HepG2 (cell line): ENCODE results near the gene VPS52. TPM values are rescaled to one million over a fixed set of nuclear protein-coding genes. Genes with fewer than 3 reads are reported as not detected.

Experiments used
- ATAD3A ChIP-seq: sonication (generic); formaldehyde crosslinking; IDR thresholded peaks from 2 replicates; pipeline ENCODE4 v1.4.0; 2020; ENCODE audit warnings: missing genetic modification reagents
- ATF1 ChIP-seq: IDR thresholded peaks from 2 replicates; pipeline ENCODE4 v1.6.1; 2016; ENCODE audit warnings: mild to moderate bottlenecking, control low read depth
- ATF3 ChIP-seq: sonication (generic); formaldehyde crosslinking; IDR thresholded peaks from 2 replicates; pipeline ENCODE4 v1.4.0; 2020; ENCODE audit warnings: missing genetic modification reagents
- BATF2 ChIP-seq: sonication (generic); formaldehyde crosslinking; IDR thresholded peaks from 2 replicates; pipeline ENCODE4 v1.8.0; 2022; ENCODE audit warnings: mild to moderate bottlenecking, missing genetic modification reagents, moderate library complexity
- CREB1 ChIP-seq, 2 experiments: fragments of 450-650 bp in 1 of 2; IDR thresholded peaks; 2 replicates each; pipeline ENCODE4 v1.6.1; 2016 to 2017; ENCODE audit warnings: control low read depth in 1 of 2, mild to moderate bottlenecking in 1 of 2, missing compliant biosample characterization in 1 of 2, missing genetic modification characterization in 1 of 2
- HINFP ChIP-seq: sonication (generic); formaldehyde crosslinking; IDR thresholded peaks from 2 replicates; pipeline ENCODE4 v1.4.0; 2020; ENCODE audit warnings: low read depth, mild to moderate bottlenecking, missing genetic modification reagents
- ISX ChIP-seq: sonication (generic); formaldehyde crosslinking; conservative IDR thresholded peaks from 2 replicates; pipeline ENCODE4 v1.5.0; 2020; ENCODE audit warnings: missing genetic modification reagents
- KMT2A ChIP-seq: sonication (generic); formaldehyde crosslinking; IDR thresholded peaks from 2 replicates; pipeline ENCODE4 v1.4.0; 2020; ENCODE audit warnings: missing genetic modification reagents
- MEIS1 ChIP-seq: sonication (generic); formaldehyde crosslinking; IDR thresholded peaks from 2 replicates; pipeline ENCODE4 v1.9.0; 2021; ENCODE audit warnings: mild to moderate bottlenecking, missing genetic modification reagents, moderate library complexity, borderline replicate concordance
- MTERF4 ChIP-seq: sonication (generic); formaldehyde crosslinking; IDR thresholded peaks from 2 replicates; pipeline ENCODE4 v1.8.0; 2023; ENCODE audit warnings: mild to moderate bottlenecking, missing genetic modification reagents
- PAWR ChIP-seq: sonication (generic); formaldehyde crosslinking; IDR thresholded peaks from 2 replicates; pipeline ENCODE4 v1.4.0; 2020; ENCODE audit warnings: missing genetic modification reagents, mild to moderate bottlenecking, borderline replicate concordance
- RCOR2 ChIP-seq: IDR thresholded peaks from 2 replicates; pipeline ENCODE4 v1.6.1; 2016; ENCODE audit warnings: missing biosample characterization, missing genetic modification reagents
- RXRB ChIP-seq: IDR thresholded peaks from 2 replicates; pipeline ENCODE4 v1.6.1; 2016; ENCODE audit warnings: borderline replicate concordance, missing genetic modification reagents, missing compliant biosample characterization
- SMARCC2 ChIP-seq: fragments of 450-650 bp; IDR thresholded peaks from 2 replicates; pipeline ENCODE4 v1.6.1; 2017; ENCODE audit warnings: antibody characterized with exemption, mild to moderate bottlenecking
- SMC3 ChIP-seq: IDR thresholded peaks from 2 replicates; pipeline ENCODE4 v1.6.1; 2011; ENCODE audit warnings: low read length, improper control_type of control experiment
- SRSF4 ChIP-seq: fragments of 200-400 bp; formaldehyde crosslinking; IDR thresholded peaks from one replicate; pipeline ENCODE4 v1.6.1; 2018; ENCODE audit warnings: mild to moderate bottlenecking, low read depth, low read length, moderate library complexity; ENCODE audit not compliant: poor library complexity, severe bottlenecking
- TOE1 ChIP-seq: sonication (generic); formaldehyde crosslinking; IDR thresholded peaks from 2 replicates; pipeline ENCODE4 v1.4.0; 2020; ENCODE audit warnings: mild to moderate bottlenecking, missing genetic modification reagents
- ZBTB7A ChIP-seq: sonication (generic); formaldehyde crosslinking; IDR thresholded peaks from 2 replicates; pipeline ENCODE4 v1.8.0; 2022; ENCODE audit warnings: mild to moderate bottlenecking, missing genetic modification reagents
- ZNF530 ChIP-seq: sonication (generic); formaldehyde crosslinking; IDR thresholded peaks from 2 replicates; pipeline ENCODE4 v1.5.0; 2020; ENCODE audit warnings: low read depth, mild to moderate bottlenecking, missing genetic modification reagents
- ZNF576 ChIP-seq: sonication (generic); formaldehyde crosslinking; IDR thresholded peaks from 2 replicates; pipeline ENCODE4 v1.4.0; 2020; ENCODE audit warnings: mild to moderate bottlenecking, missing genetic modification reagents
- ZNF629 ChIP-seq: sonication (generic); formaldehyde crosslinking; conservative IDR thresholded peaks from 2 replicates; pipeline ENCODE4 v1.5.0; 2020; ENCODE audit warnings: missing genetic modification reagents
- ZNF670 ChIP-seq: sonication (generic); formaldehyde crosslinking; IDR thresholded peaks from 2 replicates; pipeline ENCODE4 v1.8.0; 2022; ENCODE audit warnings: mild to moderate bottlenecking, missing genetic modification reagents, borderline replicate concordance
- ZNF737 ChIP-seq: sonication (generic); formaldehyde crosslinking; IDR thresholded peaks from 2 replicates; pipeline ENCODE4 v1.5.0; 2020; ENCODE audit warnings: missing genetic modification reagents, mild to moderate bottlenecking, borderline replicate concordance
- ZNF775 ChIP-seq: sonication (generic); formaldehyde crosslinking; IDR thresholded peaks from 2 replicates; pipeline ENCODE4 v1.4.0; 2020; ENCODE audit warnings: missing genetic modification reagents, mild to moderate bottlenecking, moderate library complexity, borderline replicate concordance
- ZNF776 ChIP-seq: sonication (generic); formaldehyde crosslinking; IDR thresholded peaks from 2 replicates; pipeline ENCODE4 v1.4.0; 2020; ENCODE audit warnings: mild to moderate bottlenecking, missing genetic modification reagents
- ZNF850 ChIP-seq: sonication (generic); formaldehyde crosslinking; conservative IDR thresholded peaks from 2 replicates; pipeline ENCODE4 v1.9.0; 2021; ENCODE audit warnings: mild to moderate bottlenecking, missing genetic modification reagents
- polyA plus RNA-seq, 8 experiments: library from polyadenylated mRNA; depleted of rRNA in 3 of 8; stranded (reverse) in 7 of 8; unstranded in 1 of 8; fragments of >200 nt; fragmentation: Illumina TruSeq in 4 of 8; extraction: Trizol in 4 of 8; gene quantifications; 2 replicates each; pipeline versions ENCODE4 v1.2.1 to v1.2.3, GENCODE V29; 2011 to 2016; ENCODE audit warnings: low read depth in 4 of 8, missing spikeins in 1 of 8, mixed read lengths in 1 of 8; ENCODE audit not compliant: insufficient read depth in 1 of 8
- total RNA-seq, 5 experiments: library from RNA; depleted of rRNA; stranded (reverse); fragments of >200 nt; fragmentation: Illumina TruSeq; extraction: Trizol; gene quantifications; 2 replicates each; pipeline ENCODE4 v1.2.3, GENCODE V29; 2016; ENCODE audit warnings: low read depth in 1 of 5

The VPS52 gene
- total and polyA plus RNA-seq, 2 of the 13 experiments (the other 11 are each of a cell fraction or from before 2014, with no cell fraction given) = 48.9 to 85.5 TPM

- TF ChIP-seq ZNF530 (CRISPR knock-in tag) (no peak), SRSF4 (no peak), ATF1 (CRISPR knock-in tag) (peak; percentile 87), ZNF670 (CRISPR knock-in tag) (peak; percentile 93), ATF3 (CRISPR knock-in tag) (no peak; the same call in 1 of the 2 replicates), SMC3 (no peak), PAWR (no peak), BATF2 (CRISPR knock-in tag) (0 out of 2 replicates have a peak, but pooled peaks have one; percentile 24), HINFP (peak; percentile 18; the same call in 1 of the 2 replicates), RXRB (CRISPR knock-in tag) (peak; percentile 82), CREB1 (IDR thresholded peaks at IDR 0.05) (peak; percentile 93), CREB1 (CRISPR knock-in tag; IDR thresholded peaks at IDR 0.05) (peak; percentile 98), RCOR2 (CRISPR knock-in tag) (0 out of 2 replicates have a peak, but pooled peaks have one; percentile 15), ZNF775 (CRISPR knock-in tag) (peak; percentile 80; the same call in 1 of the 2 replicates), MEIS1 (CRISPR knock-in tag) (peak; percentile 80), ZNF576 (0 out of 2 replicates have a peak, but pooled peaks have one; percentile 9), ZNF737 (peak; percentile 83; the same call in 1 of the 2 replicates), KMT2A (CRISPR knock-in tag) (peak; percentile 87; the same call in 1 of the 2 replicates), MTERF4 (peak; percentile 88), ZNF776 (CRISPR knock-in tag) (no peak; the same call in 1 of the 2 replicates), SMARCC2 (no peak), TOE1 (CRISPR knock-in tag) (peak; percentile 35; the same call in 1 of the 2 replicates), ISX (CRISPR knock-in tag) (0 out of 2 replicates have a peak, but pooled peaks have one; percentile 79), ATAD3A (CRISPR knock-in tag) (peak; percentile 86), ZBTB7A (no peak; the same call in 1 of the 2 replicates), ZNF629 (CRISPR knock-in tag) (peak; percentile 15; the same call in 1 of the 2 replicates), ZNF850 (CRISPR knock-in tag) (no peak)
Observed at GRCh38 chr6:33271468-33272274, at the start of gene VPS52, which contains the start of gene RPS18 (continued).
